GM19467 (cell line): Measurements from ENCODE around the gene ADAP1.

Experiments used
- ATAC-seq: cut with Tn5 transposase; IDR thresholded peaks from one replicate; pipeline ENCODE4 v1.9.1; 2021; ENCODE audit warnings: mild to moderate bottlenecking, moderate library complexity; ENCODE audit not compliant: unreplicated experiment

The ADAP1 gene

DNA sequence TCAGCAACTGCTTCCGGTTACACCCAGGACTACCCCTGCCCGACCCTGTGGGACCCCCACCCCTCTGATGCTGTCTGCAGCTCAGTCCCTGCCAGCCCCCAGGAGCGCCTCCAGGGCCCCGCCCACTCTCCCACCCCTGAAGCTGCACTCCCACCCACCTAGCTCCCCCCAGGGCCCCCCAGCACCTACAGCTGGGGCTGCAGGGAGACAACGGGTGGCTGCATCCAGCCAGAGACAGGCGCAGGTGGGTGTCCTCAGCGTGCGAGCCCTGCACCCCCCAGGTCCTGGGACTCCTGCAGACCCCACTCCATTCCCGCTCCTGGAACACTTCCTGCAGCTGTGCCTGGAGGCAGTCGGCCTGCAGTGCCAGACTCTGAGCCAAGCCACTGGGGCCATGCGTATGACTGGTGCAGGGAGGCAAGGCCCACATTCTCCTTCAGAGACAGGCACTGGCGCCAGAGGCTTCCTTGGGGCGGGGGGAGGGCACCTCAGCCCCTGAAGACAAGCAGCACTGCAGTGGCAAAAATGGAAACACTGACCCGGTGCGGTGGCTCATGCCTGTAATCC is 34.6 kb upstream of the ADAP1 start:
- no peak for ATAC-seq

DNA sequence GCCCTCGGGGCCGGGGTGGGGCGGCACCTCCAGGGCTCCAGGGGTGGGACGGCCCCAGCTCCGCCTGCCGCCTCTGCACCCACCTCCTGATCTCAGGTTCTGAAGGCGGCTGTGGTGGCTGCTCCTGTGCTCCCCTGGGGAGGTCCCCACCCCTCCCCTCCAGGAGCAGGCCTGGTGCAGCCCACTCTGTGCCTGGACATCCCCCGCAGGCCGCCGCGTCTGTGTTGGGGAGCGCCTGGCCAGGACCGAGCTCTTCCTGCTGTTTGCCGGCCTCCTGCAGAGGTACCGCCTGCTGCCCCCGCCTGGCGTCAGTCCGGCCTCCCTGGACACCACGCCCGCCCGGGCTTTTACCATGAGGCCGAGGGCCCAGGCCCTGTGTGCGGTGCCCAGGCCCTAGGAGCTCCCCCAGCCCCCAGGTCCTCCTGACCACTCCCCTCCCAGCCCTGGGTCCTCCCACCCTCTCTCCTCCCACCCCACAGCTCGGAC is 34.0 kb upstream of the ADAP1 start:
- ATAC-seq: no peak

DNA sequence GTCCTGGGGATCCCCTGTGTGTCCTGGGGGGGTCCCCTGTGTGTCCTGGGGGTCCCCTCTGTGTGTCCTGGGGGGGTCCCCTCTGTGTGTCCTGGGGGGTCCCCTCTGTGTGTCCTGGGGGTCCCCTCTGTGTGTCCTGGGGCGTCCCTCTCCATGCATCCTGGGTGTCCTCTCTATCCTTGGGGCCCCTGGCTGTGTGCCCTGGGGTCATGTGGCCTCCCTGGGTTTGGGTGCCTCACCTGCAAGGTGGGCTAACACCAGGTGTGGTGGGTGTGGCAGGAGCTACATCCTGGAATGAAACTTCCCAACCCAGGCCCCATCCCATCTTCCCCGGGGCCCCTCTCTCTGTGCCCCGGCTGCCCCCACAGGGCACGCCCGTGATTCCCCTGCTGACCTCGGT is 33.4 kb upstream of the ADAP1 start:
- ATAC-seq: no peak

DNA sequence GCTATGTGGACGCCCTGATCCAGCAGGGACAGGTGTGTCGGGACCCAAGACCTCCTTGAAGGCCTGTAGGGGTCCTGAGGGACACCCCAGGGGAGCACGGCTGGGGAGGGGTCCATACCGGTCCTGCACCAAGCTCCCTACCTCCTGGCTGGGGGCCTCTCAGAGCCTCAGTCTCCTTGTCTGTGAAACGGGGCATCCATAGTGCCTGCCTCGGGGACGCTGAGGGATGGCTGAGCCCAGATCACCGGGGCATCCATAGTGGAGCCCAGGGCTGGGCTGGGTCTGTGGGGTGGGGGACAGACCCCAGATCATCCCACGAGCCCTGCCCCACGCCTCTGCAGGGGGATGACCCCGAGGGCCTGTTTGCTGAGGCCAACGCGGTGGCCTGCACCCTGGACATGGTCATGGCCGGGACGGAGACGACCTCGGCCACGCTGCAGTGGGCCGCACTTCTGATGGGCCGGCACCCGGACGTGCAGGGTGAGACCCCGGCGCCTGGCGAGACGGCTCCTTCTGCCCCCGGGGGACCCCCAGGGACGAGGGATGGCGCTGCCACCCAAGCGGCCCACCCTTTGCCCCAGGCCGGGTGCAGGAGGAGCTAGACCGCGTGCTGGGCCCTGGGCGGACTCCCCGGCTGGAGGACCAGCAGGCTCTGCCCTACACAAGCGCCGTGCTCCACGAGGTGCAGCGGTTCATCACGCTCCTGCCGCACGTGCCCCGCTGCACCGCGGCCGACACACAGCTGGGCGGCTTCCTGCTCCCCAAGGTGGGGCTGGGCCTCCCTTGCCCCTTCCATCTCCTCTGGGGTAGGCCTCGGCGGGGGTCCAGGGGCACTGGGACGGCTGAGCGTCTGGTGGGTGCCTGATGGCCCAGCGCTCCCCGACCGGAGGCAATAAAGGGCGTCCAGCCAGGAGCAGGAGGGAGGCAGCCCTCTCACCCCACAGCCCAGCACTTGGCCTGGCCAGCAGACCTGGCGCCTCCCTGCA is 32.6 kb upstream of the ADAP1 start:
- ATAC-seq: no peak

DNA sequence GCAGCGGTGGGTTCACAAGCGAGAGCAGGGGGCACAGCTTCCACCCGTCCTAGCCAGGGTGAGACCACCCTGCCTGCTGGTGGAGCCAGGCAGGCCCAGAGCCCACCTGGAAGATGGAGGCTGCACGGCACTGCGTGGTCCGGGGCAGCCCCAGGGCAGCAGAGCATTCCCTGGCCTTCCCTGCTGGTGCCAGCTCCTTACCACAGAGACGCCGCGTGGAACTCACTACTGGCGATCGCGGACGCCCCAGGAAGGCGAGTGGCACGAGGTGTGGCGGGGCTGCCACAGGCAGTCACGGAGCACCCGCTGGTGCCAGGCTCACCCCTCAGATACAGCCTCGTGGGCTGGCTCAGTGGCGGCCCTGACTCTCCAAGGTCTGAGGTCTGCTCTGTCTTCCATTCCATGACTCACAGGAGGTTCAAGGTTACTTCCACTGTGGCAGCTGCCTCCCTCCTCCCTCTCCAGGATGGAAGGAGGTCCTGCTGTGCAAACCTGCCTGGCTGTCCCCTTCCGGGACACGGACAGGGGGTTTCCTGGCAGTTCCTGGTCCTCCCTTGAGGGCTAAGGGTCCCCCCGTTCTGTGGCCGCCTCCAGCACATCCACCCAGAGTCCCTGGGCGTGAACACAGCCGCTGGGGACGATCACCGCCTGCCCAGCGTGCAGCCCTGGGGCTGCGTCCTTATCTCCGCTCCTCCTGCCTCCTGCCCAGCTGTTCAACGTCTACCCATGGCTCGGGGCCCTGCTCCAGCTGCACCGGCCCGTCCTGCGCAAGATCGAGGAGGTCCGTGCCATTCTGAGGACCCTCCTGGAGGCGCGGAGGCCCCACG is 31.6 kb upstream of the ADAP1 start:
- ATAC-seq: no peak

DNA sequence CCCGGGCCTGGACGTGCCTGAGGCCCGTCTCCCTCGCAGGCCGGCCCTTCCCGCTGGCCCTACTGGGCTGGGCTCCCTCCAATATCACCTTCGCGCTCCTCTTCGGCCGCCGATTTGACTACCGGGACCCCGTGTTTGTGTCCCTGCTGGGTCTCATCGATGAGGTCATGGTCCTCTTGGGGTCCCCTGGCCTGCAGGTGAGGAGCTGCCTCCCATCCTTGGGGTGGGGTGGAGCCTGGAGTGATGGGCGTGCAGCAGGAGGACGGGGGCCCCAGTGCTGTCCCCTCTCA is 30.6 kb upstream of the ADAP1 start:
- ATAC-seq: no peak

DNA sequence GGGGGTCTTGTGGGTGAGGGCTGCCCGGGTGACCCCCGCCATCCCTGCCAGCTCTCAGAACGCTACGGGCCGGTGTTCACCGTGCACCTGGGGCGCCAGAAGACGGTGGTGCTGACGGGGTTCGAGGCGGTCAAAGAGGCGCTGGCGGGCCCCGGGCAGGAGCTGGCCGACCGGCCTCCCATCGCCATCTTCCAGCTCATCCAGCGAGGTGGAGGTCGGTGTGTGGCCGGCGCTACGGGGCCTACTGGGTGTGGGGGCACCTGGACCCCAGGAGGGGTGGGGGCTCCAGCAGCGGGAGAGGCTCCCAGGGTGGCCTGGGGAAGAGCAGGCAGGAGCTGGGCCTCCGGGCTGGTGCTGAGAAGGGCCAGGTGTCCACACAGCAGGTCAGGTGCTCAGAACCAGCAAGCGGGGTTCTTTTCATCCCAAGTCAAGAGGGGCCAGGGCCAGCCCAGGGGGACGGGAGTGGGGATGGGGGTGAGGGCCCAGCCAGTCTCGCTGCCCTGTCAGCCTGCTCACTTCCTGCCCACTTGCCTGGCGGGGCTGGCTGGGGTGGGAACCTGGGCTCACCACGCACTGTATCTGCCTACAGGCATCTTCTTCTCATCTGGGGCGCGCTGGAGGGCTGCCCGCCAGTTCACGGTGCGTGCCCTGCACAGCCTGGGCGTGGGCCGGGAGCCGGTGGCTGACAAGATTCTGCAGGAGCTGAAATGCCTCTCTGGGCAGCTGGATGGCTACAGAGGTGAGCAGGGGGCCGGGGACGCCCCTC is 30.1 kb upstream of the ADAP1 start:
- no peak for ATAC-seq

DNA sequence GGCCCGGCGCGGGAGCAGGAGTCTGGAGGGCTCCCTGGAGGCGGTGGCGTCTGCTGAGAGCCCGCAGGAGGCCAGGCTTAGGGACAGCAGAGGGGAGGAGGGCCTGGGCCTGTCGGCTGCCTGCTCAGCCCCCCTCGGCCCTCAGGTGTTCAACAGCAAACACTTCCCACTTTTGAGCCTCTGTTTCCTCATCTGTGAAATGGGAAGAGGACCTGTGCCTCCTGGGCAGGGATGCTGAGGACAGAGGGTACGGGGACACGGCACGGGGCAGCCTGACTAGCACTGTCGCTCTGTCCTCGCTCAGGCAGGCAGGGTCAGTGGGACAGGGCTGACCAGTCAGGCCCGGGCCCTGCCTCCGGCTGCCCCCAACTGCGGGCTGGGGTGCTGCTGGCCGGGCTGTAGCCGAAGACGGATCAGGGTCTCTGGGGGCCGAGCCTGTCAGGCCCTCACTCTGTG is 29.2 kb upstream of the ADAP1 start:
- no peak for ATAC-seq

DNA sequence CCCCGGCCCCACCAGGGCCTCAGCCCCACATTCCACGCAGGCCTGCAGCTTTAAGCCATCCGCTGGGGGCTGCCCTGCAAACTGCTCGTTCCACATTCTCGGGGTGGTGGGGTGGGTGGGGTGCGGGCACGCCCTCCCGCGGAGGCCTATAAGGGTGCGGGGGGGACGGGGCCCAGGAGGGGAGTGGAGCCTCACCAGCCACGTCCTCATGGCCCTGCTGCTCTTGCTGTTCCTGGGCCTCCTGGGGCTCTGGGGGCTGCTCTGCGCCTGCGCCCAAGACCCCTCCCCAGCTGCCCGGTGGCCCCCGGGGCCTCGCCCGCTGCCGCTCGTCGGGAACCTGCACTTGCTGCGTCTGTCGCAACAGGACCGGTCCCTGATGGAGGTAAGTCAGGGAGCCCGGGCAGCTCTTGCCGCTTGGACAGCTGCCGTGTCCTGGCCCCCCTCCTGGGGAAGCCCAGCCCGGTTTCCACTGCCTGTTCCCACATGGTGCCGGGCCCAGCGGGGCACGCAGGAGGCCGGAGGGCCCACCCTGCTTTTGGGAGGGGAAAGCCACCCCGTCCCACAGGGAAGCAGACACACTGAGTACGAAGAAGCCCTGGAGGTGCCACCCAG is 28.6 kb upstream of the ADAP1 start, which contains the start of gene CYP2W1:
CYP2W1 (plus strand) TSS at position 178 of the 612 bp plus-strand sequence; CDS start at position 209, 31 bp downstream.
- ATAC-seq: no peak

DNA sequence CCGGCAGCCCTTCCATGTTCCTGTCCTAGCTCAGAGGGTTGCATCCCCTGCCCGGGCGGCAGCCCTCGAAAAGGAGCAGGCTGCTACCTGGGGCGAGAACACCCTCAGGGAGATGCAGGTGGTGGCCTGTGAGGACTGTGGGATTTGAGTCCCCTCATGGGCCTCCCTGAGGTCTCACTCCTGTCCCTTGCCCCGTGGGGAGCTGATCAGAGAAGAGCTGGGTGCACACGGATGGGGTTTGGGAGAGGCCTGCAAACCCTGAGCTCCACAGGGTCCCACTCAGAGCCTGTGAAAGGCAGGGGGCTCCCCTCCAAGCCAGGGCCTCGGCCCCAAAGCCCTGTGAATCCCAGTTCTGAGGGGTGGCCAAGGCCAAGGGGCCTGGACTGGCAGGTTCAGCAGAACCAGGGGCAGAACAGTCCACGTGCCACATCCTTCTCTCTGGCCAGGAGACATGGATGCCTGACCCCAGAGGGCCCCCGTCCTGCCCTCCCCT is 28.1 kb upstream of the ADAP1 start:
- no peak for ATAC-seq

DNA sequence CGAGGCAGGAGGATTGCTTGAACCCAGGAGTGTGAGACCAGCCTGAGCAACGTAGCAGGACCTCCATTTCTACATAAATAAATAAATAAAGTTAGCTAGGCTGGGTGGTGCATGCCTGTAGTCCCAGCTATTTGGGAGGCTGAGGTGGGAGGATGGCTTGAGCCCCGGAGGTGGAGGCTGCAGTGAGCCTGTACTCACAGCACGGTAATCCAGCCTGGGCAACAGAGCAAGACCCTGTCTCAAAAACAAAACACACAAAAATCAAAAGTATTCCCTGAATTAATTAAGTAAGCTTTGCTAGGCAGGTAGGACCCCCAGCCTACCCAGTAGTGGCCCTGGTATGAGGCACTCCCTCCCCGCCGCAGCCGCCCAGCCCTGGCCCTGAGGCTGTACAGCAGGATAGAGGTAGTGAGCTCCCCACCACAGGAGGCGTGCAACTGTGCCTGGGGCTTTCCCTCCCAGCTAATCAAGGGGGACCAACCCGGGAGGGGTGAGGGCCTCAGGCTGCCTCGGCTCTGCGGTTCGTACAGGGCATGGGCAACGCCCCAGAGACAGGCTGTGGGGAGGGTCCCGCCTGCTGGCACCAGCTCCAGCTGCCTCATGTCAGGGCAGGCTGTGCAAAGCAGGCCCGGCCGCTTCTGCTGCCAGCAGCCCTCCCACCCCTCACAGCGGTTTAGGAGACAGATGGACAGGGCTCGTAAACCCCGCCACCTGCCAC is 27.5 kb upstream of the ADAP1 start:
- ATAC-seq: no peak

DNA sequence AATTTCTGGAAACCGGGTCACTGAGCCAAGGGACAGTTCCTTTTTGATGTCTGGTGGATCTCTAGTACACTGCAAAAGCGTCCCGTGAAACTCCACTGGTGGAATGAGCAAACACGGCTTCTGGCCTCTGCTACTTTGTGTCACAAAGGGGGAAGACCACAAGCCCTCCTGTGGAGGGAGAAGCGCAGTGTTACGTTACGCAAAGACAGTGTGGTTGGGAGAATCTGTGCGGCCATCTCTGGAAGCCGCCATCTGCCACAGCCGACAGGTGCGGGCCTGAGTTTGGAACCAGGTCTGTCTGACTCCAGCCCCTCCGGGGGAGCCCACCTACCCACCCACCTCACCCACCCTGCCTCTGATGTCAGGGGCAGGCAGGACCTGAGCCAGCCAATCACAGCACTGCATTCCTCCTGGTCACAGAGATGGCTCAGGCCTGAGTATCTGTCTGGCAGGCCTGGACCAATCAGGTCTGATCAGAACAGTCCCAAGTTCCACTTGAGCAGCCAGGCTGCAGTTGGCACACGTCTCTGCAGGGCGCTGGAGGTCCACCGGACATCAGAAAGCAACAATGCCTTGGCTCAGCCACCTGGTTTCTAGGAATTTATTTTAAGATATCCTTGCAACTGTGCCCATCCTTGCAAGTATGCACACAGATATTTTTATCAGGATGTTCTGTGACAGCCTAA is 25.5 kb upstream of the ADAP1 start:
- ATAC-seq: no peak

DNA sequence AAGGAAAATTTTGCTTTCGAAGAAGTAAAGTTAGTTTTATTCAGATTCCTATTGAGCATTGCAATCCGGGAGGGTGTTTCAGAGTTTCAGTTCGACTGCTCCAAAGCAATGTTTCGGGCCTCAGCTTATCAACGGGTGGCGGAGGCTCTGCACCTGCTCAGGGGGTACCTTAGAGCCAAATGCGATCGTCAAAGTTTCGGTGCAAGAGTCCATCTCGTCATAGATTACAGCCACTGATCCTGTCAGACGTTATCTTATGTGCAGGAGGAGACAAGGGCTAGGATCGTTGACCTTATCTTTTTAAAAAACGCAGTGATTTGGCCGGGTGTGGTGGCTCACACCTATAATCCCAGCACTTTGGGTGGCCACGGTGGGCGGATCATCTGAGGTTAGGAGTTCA is 24.7 kb upstream of the ADAP1 start:
- ATAC-seq: no peak

DNA sequence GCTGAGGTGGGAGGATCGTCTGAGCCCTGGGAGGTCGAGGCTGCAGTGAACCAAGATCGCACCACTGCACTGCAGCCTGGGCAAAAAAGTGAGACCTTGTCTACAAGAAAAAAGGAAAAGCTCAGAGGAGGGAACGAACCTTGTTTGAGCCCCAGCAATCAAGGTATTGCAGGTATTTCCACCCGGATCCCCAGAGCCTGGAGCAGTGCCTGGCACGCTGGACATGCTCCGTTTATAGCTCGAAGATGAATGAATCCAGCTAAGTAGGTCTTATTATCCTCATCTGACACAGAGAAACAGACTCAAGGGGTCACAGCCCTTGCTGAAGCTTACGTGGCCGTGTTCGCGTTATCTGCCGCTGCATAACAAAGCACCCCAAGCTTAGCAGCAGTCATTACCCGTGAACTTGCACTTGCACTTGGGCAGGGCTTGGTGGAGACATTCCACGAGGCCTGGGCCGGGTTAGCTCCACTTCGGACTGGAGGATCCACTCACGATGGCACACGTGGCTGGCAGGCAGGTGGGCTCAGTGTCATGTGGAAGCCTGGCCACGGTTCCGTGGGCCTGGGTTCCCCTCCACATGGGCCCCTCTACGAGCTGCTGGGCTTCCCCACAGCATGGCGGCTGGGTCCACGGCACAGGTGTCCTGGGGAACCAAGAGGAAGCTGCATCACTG is 24.1 kb upstream of the ADAP1 start:
- no peak for ATAC-seq

DNA sequence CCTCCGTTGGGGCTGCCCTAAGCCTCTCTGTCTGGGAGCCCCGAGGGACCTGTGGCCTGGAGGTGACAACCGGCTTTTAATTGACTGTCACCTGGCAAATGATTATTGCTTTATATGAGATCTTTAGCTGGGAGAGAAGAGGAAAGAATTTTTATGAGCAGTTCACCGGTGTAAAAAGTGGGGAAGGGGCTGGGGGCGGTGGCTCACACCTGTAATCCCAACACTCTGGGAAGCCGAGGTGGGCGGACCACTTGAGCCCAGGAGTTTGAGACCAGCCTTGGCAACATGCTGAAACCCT is 23.5 kb upstream of the ADAP1 start:
- no peak for ATAC-seq

DNA sequence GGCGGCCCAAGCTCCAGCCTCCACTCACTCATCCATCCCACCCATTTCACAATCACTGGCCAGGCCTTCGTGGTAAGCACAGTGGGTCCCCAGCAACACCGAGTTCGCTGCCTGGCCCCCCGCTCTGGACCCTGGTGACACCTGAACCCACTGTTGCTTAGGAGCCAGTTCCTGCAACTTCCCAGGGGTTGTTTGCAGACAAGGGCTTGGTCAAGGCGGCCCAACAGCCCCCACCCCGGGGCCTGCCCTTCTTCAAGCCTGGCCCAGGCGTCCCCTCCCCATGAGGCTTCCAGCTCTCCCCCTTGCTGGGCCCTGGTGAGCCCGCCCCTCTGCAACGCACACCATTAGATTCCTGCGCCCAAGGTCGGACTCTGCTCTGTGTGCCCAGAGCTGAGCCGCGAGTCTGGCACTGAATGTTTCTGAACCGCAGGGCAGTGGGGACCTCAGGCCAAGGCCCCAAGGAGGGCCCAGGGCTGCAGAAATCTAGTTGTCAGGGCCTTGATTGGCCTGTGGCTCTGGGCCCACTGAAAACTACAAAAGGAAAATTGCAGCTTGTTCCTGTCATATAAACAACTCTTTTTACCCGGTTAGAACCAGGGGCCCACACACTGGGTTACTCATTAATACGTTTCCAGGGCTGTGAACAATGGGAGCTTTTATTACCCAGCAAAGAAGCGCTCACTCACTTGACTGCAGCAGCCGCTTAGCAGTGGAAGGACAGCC is 23.0 kb upstream of the ADAP1 start:
- ATAC-seq: no peak

DNA sequence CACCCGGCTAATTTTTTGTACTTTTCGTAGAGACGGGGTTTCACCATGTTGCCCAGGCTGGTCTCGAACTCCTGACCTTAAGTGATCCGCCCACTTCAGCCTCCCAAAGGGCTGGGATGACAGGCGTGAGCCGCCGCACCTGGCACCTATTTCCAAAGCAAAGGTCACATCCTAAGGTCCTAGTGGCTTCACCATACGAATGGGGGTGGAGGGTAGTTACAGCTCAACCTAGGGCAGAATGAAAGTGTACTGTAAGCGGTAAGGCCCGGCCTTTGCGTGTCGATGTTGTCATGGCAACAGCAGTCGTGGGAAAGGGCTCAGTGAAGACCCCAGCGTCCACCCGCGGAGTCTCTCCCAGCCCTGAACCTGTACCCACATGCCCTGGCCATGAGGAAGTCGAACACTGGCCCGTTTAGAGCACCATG is 22.4 kb upstream of the ADAP1 start:
- ATAC-seq: no peak
